OCI-LY1 (cell line): ENCODE results near the gene MPP2.

Source experiments
- EZH2 ChIP-seq: fragments of 200-600 bp; sonication (generic), shearing (Covaris generic); IDR thresholded peaks from 2 replicates; pipeline ENCODE4 v1.8.0; 2017; ENCODE audit warnings: borderline replicate concordance, mixed run types, mild to moderate bottlenecking, antibody characterized with exemption, low read length, moderate library complexity, mixed read lengths
- TF ChIP-seq, protein P1 (sequence below): fragments of 200-600 bp; sonication (generic), shearing (Covaris generic); IDR thresholded peaks from 2 replicates; pipeline ENCODE4 v1.5.1; 2017; ENCODE audit warnings: mild to moderate bottlenecking, antibody characterized with exemption, low read length, moderate library complexity, mixed read lengths

DNA sequence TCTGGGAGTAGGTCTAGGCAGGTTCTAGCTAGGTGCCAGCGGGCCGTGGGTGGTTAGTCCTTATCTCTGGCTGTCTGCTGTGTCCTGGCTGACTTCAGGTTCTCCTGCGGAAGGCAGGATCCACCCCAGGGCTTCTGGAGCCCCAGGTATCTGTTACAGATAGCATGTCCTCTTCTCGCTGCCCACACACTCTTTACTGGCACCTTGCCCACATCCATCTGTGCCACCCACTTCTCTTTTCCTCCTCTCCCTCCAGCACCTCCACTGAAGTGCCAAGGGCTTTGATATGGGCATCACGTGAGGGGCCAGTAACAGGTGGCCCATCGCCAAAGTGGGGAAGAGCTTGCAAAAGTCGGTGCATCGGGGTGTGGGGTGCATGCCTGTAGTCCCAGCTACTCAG is 4.6 kb upstream of the MPP2 start:
- TF ChIP-seq, protein P1, sequence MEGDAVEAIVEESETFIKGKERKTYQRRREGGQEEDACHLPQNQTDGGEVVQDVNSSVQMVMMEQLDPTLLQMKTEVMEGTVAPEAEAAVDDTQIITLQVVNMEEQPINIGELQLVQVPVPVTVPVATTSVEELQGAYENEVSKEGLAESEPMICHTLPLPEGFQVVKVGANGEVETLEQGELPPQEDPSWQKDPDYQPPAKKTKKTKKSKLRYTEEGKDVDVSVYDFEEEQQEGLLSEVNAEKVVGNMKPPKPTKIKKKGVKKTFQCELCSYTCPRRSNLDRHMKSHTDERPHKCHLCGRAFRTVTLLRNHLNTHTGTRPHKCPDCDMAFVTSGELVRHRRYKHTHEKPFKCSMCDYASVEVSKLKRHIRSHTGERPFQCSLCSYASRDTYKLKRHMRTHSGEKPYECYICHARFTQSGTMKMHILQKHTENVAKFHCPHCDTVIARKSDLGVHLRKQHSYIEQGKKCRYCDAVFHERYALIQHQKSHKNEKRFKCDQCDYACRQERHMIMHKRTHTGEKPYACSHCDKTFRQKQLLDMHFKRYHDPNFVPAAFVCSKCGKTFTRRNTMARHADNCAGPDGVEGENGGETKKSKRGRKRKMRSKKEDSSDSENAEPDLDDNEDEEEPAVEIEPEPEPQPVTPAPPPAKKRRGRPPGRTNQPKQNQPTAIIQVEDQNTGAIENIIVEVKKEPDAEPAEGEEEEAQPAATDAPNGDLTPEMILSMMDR: no peak
- TF ChIP-seq EZH2: no peak
